Activated T-cell treated with anti-CD3 and anti-CD28 coated beads, Interleukin-2, amount 50 U/mL, for 24 hours (primary cell): ENCODE data around the gene ASPHD1.

ENCODE experiments used
- DNase-seq: peaks from one replicate; pipeline ENCODE4 v3.0.0-alpha.2; 2020
- H3K27ac Mint-ChIP-seq: 2 replicates; pipeline ENCODE4 v1.8.0; 2020; ENCODE audit warnings: mild to moderate bottlenecking, mixed read lengths
- H3K27me3 Mint-ChIP-seq: 2 replicates; pipeline ENCODE4 v1.8.0; 2020; ENCODE audit warnings: mixed read lengths
- H3K36me3 Mint-ChIP-seq: 2 replicates; pipeline ENCODE4 v1.8.0; 2020; ENCODE audit warnings: low read depth, mixed read lengths
- H3K4me1 Mint-ChIP-seq: 2 replicates; pipeline ENCODE4 v1.8.0; 2020; ENCODE audit warnings: low read depth, mixed read lengths
- H3K4me3 Mint-ChIP-seq: 2 replicates; pipeline ENCODE4 v1.8.0; 2020; ENCODE audit warnings: mild to moderate bottlenecking, moderate library complexity, mixed read lengths
- H3K9me3 Mint-ChIP-seq: 2 replicates; pipeline ENCODE4 v1.8.0; 2020; ENCODE audit warnings: mixed read lengths

ASPHD1 gene

GRCh38 chr16:29900102-29900887 is at the start of gene ASPHD1:
TSS of gene ASPHD1 (plus strand) at chr16:29900488. CDS start at chr16:29900972, 484 bp downstream.
- peak; percentile 90 for DNase-seq
- H3K4me1 Mint-ChIP-seq = peaks cover 17% of the 10 kb centered on the region
- no peaks in the 10 kb centered on the region for H3K9me3 Mint-ChIP-seq
- H3K36me3 Mint-ChIP-seq = no peaks in the 10 kb centered on the region
- peaks cover 27% of the 10 kb centered on the region for H3K27me3 Mint-ChIP-seq
- peak within 1 kb of the TSS; percentile 75 for H3K27ac Mint-ChIP-seq
- H3K4me3 Mint-ChIP-seq = peak within 1 kb of the TSS; percentile 84

- H3K4me3 Mint-ChIP-seq = no peak overlapping the region
- no peaks in the 10 kb centered on the region for H3K27me3 Mint-ChIP-seq
- peaks cover 7% of the 10 kb centered on the region for H3K4me1 Mint-ChIP-seq
- peaks cover 26% of the 10 kb centered on the region for H3K36me3 Mint-ChIP-seq
- no peaks in the 10 kb centered on the region for H3K9me3 Mint-ChIP-seq
- peak overlapping the region; percentile 0 for H3K27ac Mint-ChIP-seq
- DNase-seq = no peak
Observed at GRCh38 chr16:29850998-29851397, 49.3 kb upstream of the ASPHD1 start.

- Mint-ChIP-seq H3K36me3 (peaks cover 18% of the 10 kb centered on the region), H3K27me3 (no peaks in the 10 kb centered on the region), H3K27ac (no peak overlapping the region), H3K4me3 (no peak overlapping the region), H3K9me3 (no peaks in the 10 kb centered on the region), H3K4me1 (peaks cover 7% of the 10 kb centered on the region)
- no peak for DNase-seq
Observed at GRCh38 chr16:29852654-29853053, 47.6 kb upstream of the ASPHD1 start.

- Mint-ChIP-seq H3K9me3 (no peaks in the 10 kb centered on the region), H3K27ac (no peak overlapping the region), H3K4me1 (peaks cover 3% of the 10 kb centered on the region), H3K4me3 (no peak overlapping the region), H3K27me3 (no peaks in the 10 kb centered on the region), H3K36me3 (peaks cover 23% of the 10 kb centered on the region)
- DNase-seq = no peak
Observed at GRCh38 chr16:29854520-29855100, 45.7 kb upstream of the ASPHD1 start.

- DNase-seq = no peak
- no peaks in the 10 kb centered on the region for H3K27me3 Mint-ChIP-seq
- H3K27ac Mint-ChIP-seq = peak overlapping the region; percentile 37
- H3K4me1 Mint-ChIP-seq = peaks cover 20% of the 10 kb centered on the region
- no peaks in the 10 kb centered on the region for H3K9me3 Mint-ChIP-seq
- H3K4me3 Mint-ChIP-seq = no peak overlapping the region
- H3K36me3 Mint-ChIP-seq = peaks cover 40% of the 10 kb centered on the region
Observed at GRCh38 chr16:29857133-29857760, 43.0 kb upstream of the ASPHD1 start.

- Mint-ChIP-seq H3K36me3 (peaks cover 44% of the 10 kb centered on the region), H3K4me1 (peaks cover 20% of the 10 kb centered on the region), H3K4me3 (no peak overlapping the region), H3K27me3 (no peaks in the 10 kb centered on the region), H3K27ac (no peak overlapping the region), H3K9me3 (no peaks in the 10 kb centered on the region)
- no peak for DNase-seq
Observed at GRCh38 chr16:29858149-29858849, 42.0 kb upstream of the ASPHD1 start.

- Mint-ChIP-seq H3K4me1 (peaks cover 23% of the 10 kb centered on the region), H3K4me3 (no peak overlapping the region), H3K27ac (no peak overlapping the region), H3K9me3 (no peaks in the 10 kb centered on the region), H3K27me3 (no peaks in the 10 kb centered on the region), H3K36me3 (peaks cover 44% of the 10 kb centered on the region)
- DNase-seq = no peak
Observed at GRCh38 chr16:29858974-29859373, 41.3 kb upstream of the ASPHD1 start.

GRCh38 chr16:29860218-29860617 is 40.1 kb upstream of the ASPHD1 start:
- no peaks in the 10 kb centered on the region for H3K9me3 Mint-ChIP-seq
- no peak overlapping the region for H3K27ac Mint-ChIP-seq
- H3K36me3 Mint-ChIP-seq = peaks cover 44% of the 10 kb centered on the region
- DNase-seq = no peak
- H3K27me3 Mint-ChIP-seq = no peaks in the 10 kb centered on the region
- no peak overlapping the region for H3K4me3 Mint-ChIP-seq
- H3K4me1 Mint-ChIP-seq = peaks cover 23% of the 10 kb centered on the region

- H3K27ac Mint-ChIP-seq = peak overlapping the region; percentile 100
- no peak for DNase-seq
- peaks cover 41% of the 10 kb centered on the region for H3K36me3 Mint-ChIP-seq
- no peaks in the 10 kb centered on the region for H3K27me3 Mint-ChIP-seq
- peaks cover 23% of the 10 kb centered on the region for H3K4me1 Mint-ChIP-seq
- H3K9me3 Mint-ChIP-seq = no peaks in the 10 kb centered on the region
- H3K4me3 Mint-ChIP-seq = peak overlapping the region; percentile 88
Observed at GRCh38 chr16:29862383-29862883, 37.9 kb upstream of the ASPHD1 start.

GRCh38 chr16:29862884-29863668 is 37.2 kb upstream of the ASPHD1 start, which contains the start of gene CDIPT:
TSS of gene CDIPT (minus strand) at chr16:29863226. CDS start at chr16:29862857, 369 bp downstream.
- Mint-ChIP-seq H3K27me3 (no peaks in the 10 kb centered on the region), H3K27ac (peak within 1 kb of the TSS; percentile 100), H3K9me3 (no peaks in the 10 kb centered on the region), H3K4me3 (peak within 1 kb of the TSS; percentile 88), H3K36me3 (peaks cover 36% of the 10 kb centered on the region), H3K4me1 (peaks cover 23% of the 10 kb centered on the region)
- peak; percentile 93 for DNase-seq

- Mint-ChIP-seq H3K4me3 (peak overlapping the region; percentile 88), H3K27me3 (no peaks in the 10 kb centered on the region), H3K9me3 (no peaks in the 10 kb centered on the region), H3K27ac (peak overlapping the region; percentile 100), H3K4me1 (peaks cover 21% of the 10 kb centered on the region), H3K36me3 (peaks cover 31% of the 10 kb centered on the region)
- no peak for DNase-seq
Observed at GRCh38 chr16:29863669-29863984, 36.7 kb upstream of the ASPHD1 start.

GRCh38 chr16:29864205-29864604 is 36.1 kb upstream of the ASPHD1 start:
- Mint-ChIP-seq H3K9me3 (no peaks in the 10 kb centered on the region), H3K4me1 (peaks cover 21% of the 10 kb centered on the region), H3K36me3 (peaks cover 25% of the 10 kb centered on the region), H3K4me3 (no peak overlapping the region), H3K27me3 (no peaks in the 10 kb centered on the region), H3K27ac (no peak overlapping the region)
- no peak for DNase-seq

GRCh38 chr16:29868396-29869009 is 31.8 kb upstream of the ASPHD1 start:
- DNase-seq = no peak
- no peak overlapping the region for H3K27ac Mint-ChIP-seq

More at GRCh38 chr16:29868396-29869009, 31.8 kb upstream of the ASPHD1 start:
- H3K9me3 Mint-ChIP-seq = no peaks in the 10 kb centered on the region
- no peaks in the 10 kb centered on the region for H3K27me3 Mint-ChIP-seq
- peaks cover 3% of the 10 kb centered on the region for H3K4me1 Mint-ChIP-seq
- H3K36me3 Mint-ChIP-seq = no peaks in the 10 kb centered on the region
- H3K4me3 Mint-ChIP-seq = no peak overlapping the region
